ENCODE data around the gene THAP10. TPM values are rescaled to one million over a fixed set of nuclear protein-coding genes. Genes with fewer than 3 reads are reported as not detected.

Gene THAP10
- total and polyA plus RNA-seq, 2 experiments from 2014 or later: 5.9 to 6.4 TPM

GRCh38 chr15:70892912-70893560 lies 803 bp upstream of the THAP10 start:
- peaks cover 14% of the 10 kb centered on the region for H3F3A ChIP-seq (ENCODE audit: insufficient read depth)
- WGBS, 2 experiments (ENCODE audit: low coverage in 1 of 2, low lambda C conversion rate in 2 of 2, missing lambda C conversion rate in 2 of 2): 1% methylated on average over 10 of the region's 10 CpGs
- H2AFZ ChIP-seq: peak overlapping the region; percentile 97
- H3K4me1 ChIP-seq (ENCODE audit: insufficient read depth): peaks cover 17% of the 10 kb centered on the region
- peak overlapping the region; percentile 84 for H3K9ac ChIP-seq
- TF ChIP-seq EZH2phosphoT487 (IDR thresholded peaks at IDR 0.05; ENCODE audit: insufficient read depth, low read depth): no peak
- no peak for TF ChIP-seq EZH2 (IDR thresholded peaks at IDR 0.05; ENCODE audit: insufficient read depth, poor library complexity, severe bottlenecking)
- peak overlapping the region; percentile 92 for H3K4me3 ChIP-seq
- H3K36me3 ChIP-seq (ENCODE audit: low read depth): peaks cover 6% of the 10 kb centered on the region; the same call in 1 of the 2 replicates
- peak overlapping the region; percentile 83 for H3K27ac ChIP-seq
- no peaks in the 10 kb centered on the region for H3K9me2 ChIP-seq (ENCODE audit: insufficient read depth)
- peaks cover 43% of the 10 kb centered on the region for H3K79me2 ChIP-seq (ENCODE audit: insufficient read depth)
- H3K4me2 ChIP-seq (ENCODE audit: unreplicated experiment): peak overlapping the region; percentile 85
- no peaks in the 10 kb centered on the region for H4K20me1 ChIP-seq (ENCODE audit: insufficient read depth)
- no peaks in the 10 kb centered on the region for H3K9me3 ChIP-seq (ENCODE audit: low read depth)
- in situ Hi-C loops (cut with MboI): no loop called here
- H3K27me3 ChIP-seq (replicated peaks; ENCODE audit: insufficient read depth): no peaks in the 10 kb centered on the region
- peak; percentile 86 for DNase-seq

GRCh38 chr15:70882361-70882760 lies 9.9 kb downstream of the THAP10 start:
- in situ Hi-C loops (cut with MboI): no loop called here
- Histone ChIP-seq H3K79me2 (ENCODE audit: insufficient read depth) (no peaks in the 10 kb centered on the region), H3K27ac (no peak overlapping the region), H3K4me3 (no peak overlapping the region), H3K36me3 (ENCODE audit: low read depth) (no peaks in the 10 kb centered on the region), H2AFZ (no peak overlapping the region), H3K9me3 (ENCODE audit: low read depth) (no peaks in the 10 kb centered on the region), H3K9me2 (ENCODE audit: insufficient read depth) (no peaks in the 10 kb centered on the region), H3F3A (ENCODE audit: insufficient read depth) (peaks cover 16% of the 10 kb centered on the region), H4K20me1 (ENCODE audit: insufficient read depth) (no peaks in the 10 kb centered on the region), H3K27me3 (replicated peaks; ENCODE audit: insufficient read depth) (no peaks in the 10 kb centered on the region), H3K4me2 (ENCODE audit: unreplicated experiment) (no peak overlapping the region), H3K4me1 (ENCODE audit: insufficient read depth) (peaks cover 12% of the 10 kb centered on the region), H3K9ac (no peak overlapping the region)
- peak; percentile 5 for DNase-seq
- TF ChIP-seq EZH2phosphoT487 (IDR thresholded peaks at IDR 0.05; ENCODE audit: insufficient read depth, low read depth): no peak
- no peak for TF ChIP-seq EZH2 (IDR thresholded peaks at IDR 0.05; ENCODE audit: insufficient read depth, poor library complexity, severe bottlenecking)
- WGBS, 2 experiments (ENCODE audit: low coverage in 1 of 2, low lambda C conversion rate in 2 of 2, missing lambda C conversion rate in 2 of 2): 85 to 88% methylated on average over 2 of the region's 2 CpGs

GRCh38 chr15:70880781-70881180 lies 11.5 kb downstream of the THAP10 start:
- DNase-seq: peak; percentile 6
- Histone ChIP-seq H3K4me3 (no peak overlapping the region), H3K9me2 (ENCODE audit: insufficient read depth) (no peaks in the 10 kb centered on the region), H2AFZ (no peak overlapping the region), H3K27ac (no peak overlapping the region), H3K36me3 (ENCODE audit: low read depth) (no peaks in the 10 kb centered on the region), H3K4me1 (ENCODE audit: insufficient read depth) (peaks cover 12% of the 10 kb centered on the region), H3K9ac (no peak overlapping the region), H3K9me3 (ENCODE audit: low read depth) (no peaks in the 10 kb centered on the region), H3K4me2 (ENCODE audit: unreplicated experiment) (no peak overlapping the region), H4K20me1 (ENCODE audit: insufficient read depth) (no peaks in the 10 kb centered on the region), H3K79me2 (ENCODE audit: insufficient read depth) (no peaks in the 10 kb centered on the region), H3K27me3 (replicated peaks; ENCODE audit: insufficient read depth) (no peaks in the 10 kb centered on the region), H3F3A (ENCODE audit: insufficient read depth) (peaks cover 16% of the 10 kb centered on the region)
- in situ Hi-C loops (cut with MboI): no loop called here
- TF ChIP-seq EZH2phosphoT487 (IDR thresholded peaks at IDR 0.05; ENCODE audit: insufficient read depth, low read depth) (no peak), EZH2 (IDR thresholded peaks at IDR 0.05; ENCODE audit: insufficient read depth, poor library complexity, severe bottlenecking) (no peak)
- 90 to 100% methylated on average over 2 of the region's 2 CpGs for WGBS, 2 experiments (ENCODE audit: low coverage in 1 of 2, low lambda C conversion rate in 2 of 2, missing lambda C conversion rate in 2 of 2)

GRCh38 chr15:70879401-70879800 lies 12.8 kb downstream of the THAP10 start:
- no peaks in the 10 kb centered on the region for H3K36me3 ChIP-seq (ENCODE audit: low read depth)
- TF ChIP-seq EZH2 (IDR thresholded peaks at IDR 0.05; ENCODE audit: insufficient read depth, poor library complexity, severe bottlenecking) (no peak), EZH2phosphoT487 (IDR thresholded peaks at IDR 0.05; ENCODE audit: insufficient read depth, low read depth) (no peak)
- no peak overlapping the region for H3K4me3 ChIP-seq
- H3K4me2 ChIP-seq (ENCODE audit: unreplicated experiment): peak overlapping the region; percentile 24
- H3K9me3 ChIP-seq (ENCODE audit: low read depth): no peaks in the 10 kb centered on the region
- H3F3A ChIP-seq (ENCODE audit: insufficient read depth): peaks cover 21% of the 10 kb centered on the region
- peak overlapping the region; percentile 20; the same call in 1 of the 2 replicates for H2AFZ ChIP-seq
- H3K79me2 ChIP-seq (ENCODE audit: insufficient read depth): no peaks in the 10 kb centered on the region
- no peaks in the 10 kb centered on the region for H3K9me2 ChIP-seq (ENCODE audit: insufficient read depth)
- H4K20me1 ChIP-seq (ENCODE audit: insufficient read depth): no peaks in the 10 kb centered on the region
- H3K9ac ChIP-seq: no peak overlapping the region
- no peaks in the 10 kb centered on the region for H3K27me3 ChIP-seq (replicated peaks; ENCODE audit: insufficient read depth)
- in situ Hi-C loops (cut with MboI): no loop called here
- 40 to 43% methylated on average over 2 of the region's 2 CpGs for WGBS, 2 experiments (ENCODE audit: low coverage in 1 of 2, low lambda C conversion rate in 2 of 2, missing lambda C conversion rate in 2 of 2)
- DNase-seq: peak; percentile 70
- peaks cover 16% of the 10 kb centered on the region for H3K4me1 ChIP-seq (ENCODE audit: insufficient read depth)
- H3K27ac ChIP-seq: peak overlapping the region; percentile 47
